HG02763 (cell line): Measurements from ENCODE around the gene TP63.

ENCODE experiments used
- ATAC-seq: cut with Tn5 transposase; IDR thresholded peaks from one replicate; pipeline ENCODE4 v1.9.1; 2021; ENCODE audit warnings: mild to moderate bottlenecking, moderate library complexity; ENCODE audit not compliant: unreplicated experiment

The TP63 gene

GRCh38 chr3:189806171-189806951 is 175.2 kb downstream of the TP63 start:
- no peak for ATAC-seq

- no peak for ATAC-seq
Measured at GRCh38 chr3:189808246-189809007, 177.2 kb downstream of the TP63 start.

GRCh38 chr3:189809583-189809982 is 178.4 kb downstream of the TP63 start:
- ATAC-seq: no peak

- ATAC-seq: no peak
Measured at GRCh38 chr3:189812806-189813465, 181.7 kb downstream of the TP63 start.

- no peak for ATAC-seq
Measured at GRCh38 chr3:189813647-189814240, 182.6 kb downstream of the TP63 start.

- ATAC-seq: peak; percentile 67
Measured at GRCh38 chr3:189820365-189820720, 189.2 kb downstream of the TP63 start.

GRCh38 chr3:189821262-189821661 is 190.1 kb downstream of the TP63 start:
- ATAC-seq: no peak

- ATAC-seq: no peak
Measured at GRCh38 chr3:189822726-189823125, 191.5 kb downstream of the TP63 start.

- ATAC-seq: no peak
Measured at GRCh38 chr3:189824629-189825312, 193.6 kb downstream of the TP63 start.

- no peak for ATAC-seq
Measured at GRCh38 chr3:189826566-189826965, 195.4 kb downstream of the TP63 start.

- no peak for ATAC-seq
Measured at GRCh38 chr3:189827108-189827507, 195.9 kb downstream of the TP63 start.

- ATAC-seq: no peak
Measured at GRCh38 chr3:189830401-189830800, 199.2 kb downstream of the TP63 start.

GRCh38 chr3:189833266-189833665 is 202.1 kb downstream of the TP63 start:
- no peak for ATAC-seq

- no peak for ATAC-seq
Measured at GRCh38 chr3:189833996-189834395, 202.8 kb downstream of the TP63 start.

GRCh38 chr3:189834462-189834861 is 203.3 kb downstream of the TP63 start:
- no peak for ATAC-seq

GRCh38 chr3:189836795-189837194 is 205.6 kb downstream of the TP63 start:
- ATAC-seq: no peak

- ATAC-seq: no peak
Measured at GRCh38 chr3:189838291-189838690, 207.1 kb downstream of the TP63 start.

GRCh38 chr3:189839576-189839975 is 208.4 kb downstream of the TP63 start:
- no peak for ATAC-seq

GRCh38 chr3:189841473-189842205 is 210.4 kb downstream of the TP63 start:
- no peak for ATAC-seq
